ENCODE data around the gene EGFLAM.
A peak's percentile ranks its signal among the peaks of the same experiment; 100 is the strongest.

The EGFLAM gene

GRCh38 chr5:38453506-38453905 lies 195.1 kb downstream of the EGFLAM start:
- no peak overlapping the region for H3K27ac ChIP-seq (ENCODE audit: low read length)
- H3K4me3 ChIP-seq (ENCODE audit: low read depth in 1 of 2, low read length in 2 of 2) = no peak overlapping the region
- no peaks in the 10 kb centered on the region for H3K36me3 ChIP-seq (ENCODE audit: control insufficient read depth in 1 of 2, insufficient read depth in 2 of 2, low read length in 2 of 2)

DNA sequence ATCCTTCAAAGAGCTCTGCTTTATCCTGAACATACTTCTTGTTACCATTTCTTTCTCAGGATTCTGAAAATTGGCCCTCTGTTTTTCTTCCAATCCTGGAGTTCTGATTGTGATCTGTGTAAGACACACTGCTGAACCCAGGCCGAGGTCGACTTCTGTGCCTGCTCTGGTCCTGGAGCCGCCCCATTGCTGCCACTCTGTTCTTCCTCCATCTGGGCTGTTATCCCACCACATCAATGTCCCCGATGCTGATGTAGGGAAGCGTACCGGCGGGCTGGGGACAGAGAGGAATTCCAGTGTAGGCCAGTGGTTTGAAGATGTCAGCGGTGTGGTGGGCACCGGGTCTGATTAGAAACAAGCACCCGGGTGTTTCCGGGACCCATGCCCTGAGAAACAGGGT lies 195.6 kb downstream of the EGFLAM start:
- no peak overlapping the region for H3K4me3 ChIP-seq (ENCODE audit: low read depth in 1 of 2, low read length in 2 of 2)
- peaks cover 6% of the 10 kb centered on the region for H3K27me3 ChIP-seq (ENCODE audit: low read depth, low read length)
- H3K9me3 ChIP-seq (ENCODE audit: control insufficient read depth in 1 of 2, low read length in 2 of 2) = no peaks in the 10 kb centered on the region
- no peak overlapping the region for H3K27ac ChIP-seq (ENCODE audit: low read length)
- H3K36me3 ChIP-seq (ENCODE audit: control insufficient read depth in 1 of 2, insufficient read depth in 2 of 2, low read length in 2 of 2) = no peaks in the 10 kb centered on the region
- H3K4me1 ChIP-seq (ENCODE audit: control insufficient read depth in 1 of 2, insufficient read depth in 2 of 2, low read length in 2 of 2) = no peaks in the 10 kb centered on the region

More at GRCh38 chr5:38453506-38453905, 195.1 kb downstream of the EGFLAM start:
- no peaks in the 10 kb centered on the region for H3K4me1 ChIP-seq (ENCODE audit: control insufficient read depth in 1 of 2, insufficient read depth in 2 of 2, low read length in 2 of 2)
- H3K27me3 ChIP-seq (ENCODE audit: low read depth, low read length) = peaks cover 6% of the 10 kb centered on the region
- H3K9me3 ChIP-seq (ENCODE audit: control insufficient read depth in 1 of 2, low read length in 2 of 2) = no peaks in the 10 kb centered on the region

GRCh38 chr5:38455796-38456330 lies 197.5 kb downstream of the EGFLAM start:
- no peaks in the 10 kb centered on the region for H3K36me3 ChIP-seq (ENCODE audit: control insufficient read depth in 1 of 2, insufficient read depth in 2 of 2, low read length in 2 of 2)
- H3K27ac ChIP-seq (ENCODE audit: low read length) = no peak overlapping the region
- H3K9me3 ChIP-seq (ENCODE audit: control insufficient read depth in 1 of 2, low read length in 2 of 2) = no peaks in the 10 kb centered on the region
- no peaks in the 10 kb centered on the region for H3K4me1 ChIP-seq (ENCODE audit: control insufficient read depth in 1 of 2, insufficient read depth in 2 of 2, low read length in 2 of 2)
- H3K27me3 ChIP-seq (ENCODE audit: low read depth, low read length) = peaks cover 6% of the 10 kb centered on the region
- H3K4me3 ChIP-seq (ENCODE audit: low read depth in 1 of 2, low read length in 2 of 2) = no peak overlapping the region

DNA sequence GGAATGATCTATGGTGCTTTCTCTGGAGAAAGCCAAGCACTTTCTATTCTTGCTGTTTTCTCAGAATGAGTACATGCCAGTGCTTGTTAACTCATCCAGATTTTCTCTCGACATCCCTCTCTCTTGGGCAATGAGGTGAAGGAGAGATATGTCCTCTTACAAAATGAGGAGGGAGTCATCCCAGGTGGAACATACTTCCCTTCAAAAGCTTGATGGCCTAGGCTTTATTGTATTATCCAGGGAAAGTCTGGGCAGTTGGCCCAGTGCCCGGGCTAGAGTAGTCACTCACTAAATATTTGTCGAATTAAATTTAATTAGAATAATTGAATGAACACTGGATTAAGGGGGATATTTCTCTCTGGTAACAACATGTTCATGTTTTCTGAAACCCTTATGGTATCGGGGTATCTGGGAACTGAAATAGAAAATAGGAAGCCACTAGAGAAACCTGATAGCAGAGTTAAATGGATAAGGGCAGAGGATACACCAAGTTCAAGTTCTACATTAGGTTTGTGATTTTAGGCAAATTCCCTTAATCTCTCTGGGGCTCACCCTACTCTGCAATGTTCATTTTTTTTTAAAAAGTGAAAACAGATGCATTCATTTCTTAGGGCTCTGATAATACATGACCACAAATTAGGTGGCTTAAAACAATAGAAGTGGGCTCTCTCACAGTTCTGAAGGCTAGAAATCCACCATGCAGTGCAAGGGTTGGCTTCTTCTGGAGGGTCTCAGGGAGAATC lies 198.5 kb downstream of the EGFLAM start:
- Histone ChIP-seq H3K4me1 (ENCODE audit: control insufficient read depth in 1 of 2, insufficient read depth in 2 of 2, low read length in 2 of 2) (no peaks in the 10 kb centered on the region), H3K27me3 (ENCODE audit: low read depth, low read length) (no peaks in the 10 kb centered on the region), H3K4me3 (ENCODE audit: low read depth in 1 of 2, low read length in 2 of 2) (no peak overlapping the region), H3K9me3 (ENCODE audit: control insufficient read depth in 1 of 2, low read length in 2 of 2) (no peaks in the 10 kb centered on the region), H3K27ac (ENCODE audit: low read length) (no peak overlapping the region), H3K36me3 (ENCODE audit: control insufficient read depth in 1 of 2, insufficient read depth in 2 of 2, low read length in 2 of 2) (no peaks in the 10 kb centered on the region)

- H3K36me3 ChIP-seq (ENCODE audit: control insufficient read depth in 1 of 2, insufficient read depth in 2 of 2, low read length in 2 of 2) = no peaks in the 10 kb centered on the region
- no peaks in the 10 kb centered on the region for H3K27me3 ChIP-seq (ENCODE audit: low read depth, low read length)
- H3K9me3 ChIP-seq (ENCODE audit: control insufficient read depth in 1 of 2, low read length in 2 of 2) = no peaks in the 10 kb centered on the region
- H3K27ac ChIP-seq (ENCODE audit: low read length) = no peak overlapping the region
- peaks cover 0 to 7% of the 10 kb centered on the region in 2 donors for H3K4me1 ChIP-seq (ENCODE audit: control insufficient read depth in 1 of 2, insufficient read depth in 2 of 2, low read length in 2 of 2)
- H3K4me3 ChIP-seq (ENCODE audit: low read depth in 1 of 2, low read length in 2 of 2) = no peak overlapping the region
Observed at GRCh38 chr5:38458174-38458573, 199.8 kb downstream of the EGFLAM start.

DNA sequence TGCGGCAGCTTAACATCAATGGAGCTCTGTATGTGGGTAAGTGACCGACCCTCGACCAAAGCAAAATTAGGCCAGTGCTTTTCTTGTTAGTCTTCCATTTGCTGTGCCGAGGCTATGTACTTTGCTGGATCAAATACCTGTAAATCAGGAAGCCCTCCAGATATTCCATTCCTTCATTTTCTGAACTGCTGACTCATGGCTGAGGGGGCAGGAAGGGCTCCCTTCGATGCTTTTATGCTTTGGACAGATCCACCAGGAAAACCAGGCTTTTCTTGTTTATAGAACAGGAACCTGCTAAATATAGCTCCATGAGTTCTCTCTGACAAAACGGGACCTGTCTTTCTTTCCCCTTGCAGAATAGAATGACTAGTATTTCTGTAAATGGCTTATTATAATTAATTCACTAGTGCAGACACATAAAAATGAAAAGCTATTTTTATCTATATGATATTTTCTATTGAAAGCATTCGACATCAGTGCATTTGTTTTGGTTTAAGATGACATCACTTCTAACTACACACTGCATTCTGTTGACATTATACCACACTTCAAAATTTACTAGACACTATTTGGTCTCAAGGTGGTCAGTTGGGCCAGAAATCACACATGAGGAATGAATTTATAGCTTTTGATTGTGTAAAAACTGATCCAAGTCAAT lies 204.7 kb downstream of the EGFLAM start:
- peaks cover 0 to 27% of the 10 kb centered on the region in 2 donors for H3K4me1 ChIP-seq (ENCODE audit: control insufficient read depth in 1 of 2, insufficient read depth in 2 of 2, low read length in 2 of 2)
- H3K9me3 ChIP-seq (ENCODE audit: control insufficient read depth in 1 of 2, low read length in 2 of 2) = no peaks in the 10 kb centered on the region
- no peaks in the 10 kb centered on the region for H3K36me3 ChIP-seq (ENCODE audit: control insufficient read depth in 1 of 2, insufficient read depth in 2 of 2, low read length in 2 of 2)
- no peaks in the 10 kb centered on the region for H3K27me3 ChIP-seq (ENCODE audit: low read depth, low read length)
- H3K4me3 ChIP-seq (ENCODE audit: low read depth in 1 of 2, low read length in 2 of 2) = no peak overlapping the region
- H3K27ac ChIP-seq (ENCODE audit: low read length) = peak overlapping the region; percentile 28

- no peak overlapping the region for H3K4me3 ChIP-seq (ENCODE audit: low read depth in 1 of 2, low read length in 2 of 2)
- H3K27ac ChIP-seq (ENCODE audit: low read length) = peak overlapping the region; percentile 70
- H3K4me1 ChIP-seq (ENCODE audit: control insufficient read depth in 1 of 2, insufficient read depth in 2 of 2, low read length in 2 of 2) = peaks cover 4 to 34% of the 10 kb centered on the region in 2 donors
Observed at GRCh38 chr5:38463634-38464521, 205.5 kb downstream of the EGFLAM start.

DNA sequence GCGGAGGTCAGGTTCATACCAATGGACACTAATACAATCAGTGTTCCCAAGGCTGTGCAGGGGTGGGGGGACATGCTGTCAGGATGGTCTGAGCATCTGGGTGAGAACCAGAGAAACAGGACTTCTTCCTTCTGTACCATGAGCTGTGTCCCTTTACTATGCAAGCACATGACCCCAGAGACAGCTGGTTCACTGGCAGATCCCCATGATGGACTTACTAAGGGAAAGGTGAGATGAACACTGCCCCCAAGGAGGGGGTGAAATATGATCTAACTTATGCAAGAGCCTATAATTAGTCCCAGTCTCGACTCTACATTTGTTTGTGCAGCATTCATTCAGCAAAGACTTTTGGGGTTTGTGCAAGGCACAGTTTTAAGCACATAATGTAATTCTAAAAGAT lies 206.7 kb downstream of the EGFLAM start:
- peaks cover 4 to 39% of the 10 kb centered on the region in 2 donors for H3K4me1 ChIP-seq (ENCODE audit: control insufficient read depth in 1 of 2, insufficient read depth in 2 of 2, low read length in 2 of 2)
- H3K36me3 ChIP-seq (ENCODE audit: control insufficient read depth in 1 of 2, insufficient read depth in 2 of 2, low read length in 2 of 2) = no peaks in the 10 kb centered on the region
- no peak overlapping the region for H3K27ac ChIP-seq (ENCODE audit: low read length)
- no peak overlapping the region for H3K4me3 ChIP-seq (ENCODE audit: low read depth in 1 of 2, low read length in 2 of 2)
- no peaks in the 10 kb centered on the region for H3K27me3 ChIP-seq (ENCODE audit: low read depth, low read length)
- no peaks in the 10 kb centered on the region for H3K9me3 ChIP-seq (ENCODE audit: control insufficient read depth in 1 of 2, low read length in 2 of 2)

More at GRCh38 chr5:38463634-38464521, 205.5 kb downstream of the EGFLAM start:
- Histone ChIP-seq H3K9me3 (ENCODE audit: control insufficient read depth in 1 of 2, low read length in 2 of 2) (no peaks in the 10 kb centered on the region), H3K27me3 (ENCODE audit: low read depth, low read length) (no peaks in the 10 kb centered on the region), H3K36me3 (ENCODE audit: control insufficient read depth in 1 of 2, insufficient read depth in 2 of 2, low read length in 2 of 2) (no peaks in the 10 kb centered on the region)

DNA sequence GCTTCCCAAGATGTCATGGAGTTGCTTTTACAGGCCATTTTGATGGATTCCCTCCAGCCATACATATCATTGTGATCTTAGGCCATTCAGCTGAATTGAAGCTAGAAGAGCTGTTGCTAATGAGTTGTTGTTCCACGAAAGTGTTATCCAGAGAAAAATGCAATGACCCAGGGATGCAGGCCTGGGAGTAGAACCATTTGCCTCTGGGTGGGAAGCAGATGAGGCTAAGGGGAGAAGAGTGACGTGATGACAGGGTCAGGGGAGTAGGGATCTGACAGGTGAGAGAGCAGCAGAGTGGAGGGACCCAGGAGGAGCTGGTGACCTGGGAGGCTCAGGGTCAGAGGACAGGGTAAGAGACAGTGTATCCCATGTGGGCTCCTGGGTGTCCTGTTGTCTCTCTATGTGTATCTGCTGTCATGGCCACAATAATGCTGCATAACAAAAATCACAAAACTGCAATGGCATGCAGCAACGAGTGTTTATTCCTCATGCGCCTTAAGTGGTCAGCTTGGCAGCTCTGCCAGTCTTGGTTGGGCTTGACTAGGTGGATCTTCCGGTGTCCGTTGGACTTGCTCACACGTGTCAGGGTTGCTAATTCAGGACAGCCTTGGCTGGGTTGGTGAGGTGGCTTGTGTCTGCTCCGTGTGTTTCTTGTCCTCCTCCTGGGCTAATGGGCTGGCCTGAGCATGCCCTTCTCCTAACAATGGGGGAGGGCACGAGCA lies 207.5 kb downstream of the EGFLAM start:
- Histone ChIP-seq H3K27ac (ENCODE audit: low read length) (peak overlapping the region; percentile 40), H3K36me3 (ENCODE audit: control insufficient read depth in 1 of 2, insufficient read depth in 2 of 2, low read length in 2 of 2) (no peaks in the 10 kb centered on the region), H3K9me3 (ENCODE audit: control insufficient read depth in 1 of 2, low read length in 2 of 2) (no peaks in the 10 kb centered on the region), H3K4me1 (ENCODE audit: control insufficient read depth in 1 of 2, insufficient read depth in 2 of 2, low read length in 2 of 2) (peaks cover 4 to 39% of the 10 kb centered on the region in 2 donors), H3K4me3 (ENCODE audit: low read depth in 1 of 2, low read length in 2 of 2) (no peak overlapping the region), H3K27me3 (ENCODE audit: low read depth, low read length) (no peaks in the 10 kb centered on the region)

- H3K4me1 ChIP-seq (ENCODE audit: control insufficient read depth in 1 of 2, insufficient read depth in 2 of 2, low read length in 2 of 2) = peaks cover 4 to 39% of the 10 kb centered on the region in 2 donors
- H3K9me3 ChIP-seq (ENCODE audit: control insufficient read depth in 1 of 2, low read length in 2 of 2) = no peaks in the 10 kb centered on the region
- peak overlapping the region; percentile 40 for H3K27ac ChIP-seq (ENCODE audit: low read length)
- H3K36me3 ChIP-seq (ENCODE audit: control insufficient read depth in 1 of 2, insufficient read depth in 2 of 2, low read length in 2 of 2) = no peaks in the 10 kb centered on the region
- H3K27me3 ChIP-seq (ENCODE audit: low read depth, low read length) = no peaks in the 10 kb centered on the region
- H3K4me3 ChIP-seq (ENCODE audit: low read depth in 1 of 2, low read length in 2 of 2) = no peak overlapping the region
Observed at GRCh38 chr5:38466424-38467189, 208.2 kb downstream of the EGFLAM start.

Data from muscle layer of duodenum (tissue), 2 donors.